ENCODE measurements around the gene NNMT. TPM values are rescaled to one million over a fixed set of nuclear protein-coding genes. Genes with fewer than 3 reads are reported as not detected.

NNMT gene
- total RNA-seq, 1 donor from 2014 or later: 394 TPM

DNA sequence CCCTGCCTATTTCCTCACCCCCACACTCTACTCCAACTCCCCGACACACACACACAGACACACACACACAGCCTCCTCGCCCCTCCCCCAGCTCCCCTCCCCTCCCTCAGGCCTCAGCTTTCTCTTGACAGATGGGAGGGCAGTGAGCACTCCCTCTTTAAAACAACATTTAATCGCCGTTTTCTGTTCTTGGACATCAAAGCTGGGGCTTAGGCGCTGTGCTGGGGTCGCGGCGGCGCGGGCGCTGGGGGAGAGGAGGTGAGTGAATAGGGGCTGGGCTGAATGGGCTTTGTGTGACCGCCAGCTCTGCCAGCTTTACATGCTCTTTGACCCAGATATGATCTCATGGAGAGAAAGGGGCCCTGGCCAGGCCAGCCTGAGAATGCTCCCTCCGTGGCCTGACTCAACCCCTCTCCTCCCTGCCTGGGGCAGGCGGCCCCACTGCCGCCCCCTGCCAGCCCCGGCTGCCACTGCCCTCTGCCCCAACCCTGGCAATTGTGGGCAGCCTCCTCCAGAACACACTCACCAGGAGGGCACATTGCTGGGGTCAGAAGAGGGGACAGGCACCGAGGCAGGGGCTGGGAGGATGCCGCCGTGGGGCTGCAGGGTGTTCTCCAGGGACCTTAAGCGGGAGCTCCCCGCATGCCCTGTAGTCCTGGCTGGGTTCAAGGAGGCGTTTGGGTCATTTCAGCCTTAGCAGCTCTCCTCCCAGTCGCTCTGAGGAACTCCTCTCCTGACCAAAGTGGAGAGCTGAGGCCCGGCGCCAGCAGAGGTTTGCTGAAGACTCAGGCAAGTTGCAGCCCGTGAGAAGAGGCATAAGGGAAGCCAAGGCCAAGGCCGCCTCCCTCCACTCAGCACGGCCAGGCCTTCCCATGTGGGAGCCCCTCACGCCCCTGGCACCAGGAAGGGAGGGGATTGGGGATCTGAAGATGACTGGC is 38.3 kb upstream of the NNMT start:
- H3K9me3 ChIP-seq (ENCODE audit: insufficient read depth, low read depth, low read length): no peaks in the 10 kb centered on the region
- Mint-ChIP-seq H3K9me3 (ENCODE audit: unreplicated experiment) (peaks cover 2% of the 10 kb centered on the region), H3K27ac (ENCODE audit: unreplicated experiment) (no peak overlapping the region), H3K27me3 (ENCODE audit: low read depth, unreplicated experiment) (peaks cover 31% of the 10 kb centered on the region), H3K4me1 (ENCODE audit: low read depth, unreplicated experiment) (peaks cover 6% of the 10 kb centered on the region), H3K36me3 (ENCODE audit: low read depth, unreplicated experiment) (no peaks in the 10 kb centered on the region), H3K4me3 (ENCODE audit: unreplicated experiment) (no peak overlapping the region)
- H3K4me3 ChIP-seq (ENCODE audit: insufficient read depth, low read depth, low read length): no peak overlapping the region
- no peaks in the 10 kb centered on the region for H3K4me1 ChIP-seq (ENCODE audit: insufficient read depth, low read length)
- no peak overlapping the region for H3K27ac ChIP-seq (ENCODE audit: low read depth, low read length)
- H3K4me2 ChIP-seq (ENCODE audit: low read length): no peak overlapping the region
- H2AFZ ChIP-seq (ENCODE audit: low read depth, low read length): no peak overlapping the region
- no peaks in the 10 kb centered on the region for H3K79me2 ChIP-seq (ENCODE audit: insufficient read depth, low read length)
- peaks cover 39% of the 10 kb centered on the region for H3K27me3 ChIP-seq (ENCODE audit: insufficient read depth, low read length)
- no peak for DNase-seq (ENCODE audit: low read depth)
- TF ChIP-seq, protein P1, sequence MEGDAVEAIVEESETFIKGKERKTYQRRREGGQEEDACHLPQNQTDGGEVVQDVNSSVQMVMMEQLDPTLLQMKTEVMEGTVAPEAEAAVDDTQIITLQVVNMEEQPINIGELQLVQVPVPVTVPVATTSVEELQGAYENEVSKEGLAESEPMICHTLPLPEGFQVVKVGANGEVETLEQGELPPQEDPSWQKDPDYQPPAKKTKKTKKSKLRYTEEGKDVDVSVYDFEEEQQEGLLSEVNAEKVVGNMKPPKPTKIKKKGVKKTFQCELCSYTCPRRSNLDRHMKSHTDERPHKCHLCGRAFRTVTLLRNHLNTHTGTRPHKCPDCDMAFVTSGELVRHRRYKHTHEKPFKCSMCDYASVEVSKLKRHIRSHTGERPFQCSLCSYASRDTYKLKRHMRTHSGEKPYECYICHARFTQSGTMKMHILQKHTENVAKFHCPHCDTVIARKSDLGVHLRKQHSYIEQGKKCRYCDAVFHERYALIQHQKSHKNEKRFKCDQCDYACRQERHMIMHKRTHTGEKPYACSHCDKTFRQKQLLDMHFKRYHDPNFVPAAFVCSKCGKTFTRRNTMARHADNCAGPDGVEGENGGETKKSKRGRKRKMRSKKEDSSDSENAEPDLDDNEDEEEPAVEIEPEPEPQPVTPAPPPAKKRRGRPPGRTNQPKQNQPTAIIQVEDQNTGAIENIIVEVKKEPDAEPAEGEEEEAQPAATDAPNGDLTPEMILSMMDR (IDR thresholded peaks at IDR 0.05; ENCODE audit: insufficient read depth, low read depth, low read length): no peak
- no peak for TF ChIP-seq EZH2 (IDR thresholded peaks at IDR 0.05; ENCODE audit: insufficient read depth, low read length)
- peaks cover 4% of the 10 kb centered on the region for H4K20me1 ChIP-seq (ENCODE audit: insufficient read depth, low read length)
- no peak overlapping the region for H3K9ac ChIP-seq (ENCODE audit: low read length)
- H3K36me3 ChIP-seq (ENCODE audit: insufficient read depth, low read length): no peaks in the 10 kb centered on the region
- FAIRE-seq: no peak

DNA sequence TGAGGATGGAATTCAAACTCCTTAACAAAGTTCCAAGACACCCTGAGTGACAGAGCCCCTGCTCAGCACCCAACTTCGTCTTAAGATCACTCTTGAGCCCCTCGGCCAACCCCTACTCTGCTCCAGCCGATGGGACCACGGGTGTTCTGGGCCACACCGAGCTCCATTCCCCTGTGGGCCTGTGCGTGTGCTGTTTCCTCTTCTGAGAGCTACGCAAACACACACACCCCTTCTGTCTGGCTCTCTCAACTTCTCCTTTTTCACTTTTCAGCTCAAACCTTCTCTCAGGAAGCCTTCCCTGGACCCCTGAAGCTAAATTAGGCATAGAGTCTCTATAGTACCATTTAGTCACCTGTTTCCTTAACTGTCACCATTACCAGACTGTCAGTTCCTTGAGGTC is 37.5 kb upstream of the NNMT start:
- H3K4me1 Mint-ChIP-seq (ENCODE audit: low read depth, unreplicated experiment): peaks cover 6% of the 10 kb centered on the region
- H3K36me3 ChIP-seq (ENCODE audit: insufficient read depth, low read length): no peaks in the 10 kb centered on the region
- no peak overlapping the region for H3K4me3 ChIP-seq (ENCODE audit: insufficient read depth, low read depth, low read length)
- DNase-seq (ENCODE audit: low read depth) (no peak), FAIRE-seq (no peak)
- H3K79me2 ChIP-seq (ENCODE audit: insufficient read depth, low read length): no peaks in the 10 kb centered on the region
- H3K4me2 ChIP-seq (ENCODE audit: low read length): no peak overlapping the region
- no peak overlapping the region for H3K27ac ChIP-seq (ENCODE audit: low read depth, low read length)
- no peak for TF ChIP-seq EZH2 (IDR thresholded peaks at IDR 0.05; ENCODE audit: insufficient read depth, low read length)
- TF ChIP-seq, protein P1 (IDR thresholded peaks at IDR 0.05; ENCODE audit: insufficient read depth, low read depth, low read length): no peak
- peaks cover 31% of the 10 kb centered on the region for H3K27me3 Mint-ChIP-seq (ENCODE audit: low read depth, unreplicated experiment)
- peaks cover 4% of the 10 kb centered on the region for H4K20me1 ChIP-seq (ENCODE audit: insufficient read depth, low read length)
- no peak overlapping the region for H2AFZ ChIP-seq (ENCODE audit: low read depth, low read length)
- no peaks in the 10 kb centered on the region for H3K36me3 Mint-ChIP-seq (ENCODE audit: low read depth, unreplicated experiment)
- H3K4me3 Mint-ChIP-seq (ENCODE audit: unreplicated experiment): no peak overlapping the region
- no peak overlapping the region for H3K27ac Mint-ChIP-seq (ENCODE audit: unreplicated experiment)
- no peak overlapping the region for H3K9ac ChIP-seq (ENCODE audit: low read length)
- H3K9me3 Mint-ChIP-seq (ENCODE audit: unreplicated experiment): peaks cover 2% of the 10 kb centered on the region
- H3K4me1 ChIP-seq (ENCODE audit: insufficient read depth, low read length): no peaks in the 10 kb centered on the region
- no peaks in the 10 kb centered on the region for H3K9me3 ChIP-seq (ENCODE audit: insufficient read depth, low read depth, low read length)
- H3K27me3 ChIP-seq (ENCODE audit: insufficient read depth, low read length): peaks cover 41% of the 10 kb centered on the region

GRCh38 chr11:114259124-114259526 is 37.1 kb upstream of the NNMT start:
- peaks cover 31% of the 10 kb centered on the region for H3K27me3 Mint-ChIP-seq (ENCODE audit: low read depth, unreplicated experiment)
- no peak for FAIRE-seq
- H3K4me1 Mint-ChIP-seq (ENCODE audit: low read depth, unreplicated experiment): peaks cover 6% of the 10 kb centered on the region
- no peak overlapping the region for H3K9ac ChIP-seq (ENCODE audit: low read length)
- H3K27ac Mint-ChIP-seq (ENCODE audit: unreplicated experiment): no peak overlapping the region
- no peak overlapping the region for H3K4me2 ChIP-seq (ENCODE audit: low read length)
- peaks cover 2% of the 10 kb centered on the region for H3K9me3 Mint-ChIP-seq (ENCODE audit: unreplicated experiment)
- no peaks in the 10 kb centered on the region for H3K4me1 ChIP-seq (ENCODE audit: insufficient read depth, low read length)
- no peak for TF ChIP-seq EZH2 (IDR thresholded peaks at IDR 0.05; ENCODE audit: insufficient read depth, low read length)
- TF ChIP-seq, protein P1 (IDR thresholded peaks at IDR 0.05; ENCODE audit: insufficient read depth, low read depth, low read length): no peak
- peaks cover 45% of the 10 kb centered on the region for H3K27me3 ChIP-seq (ENCODE audit: insufficient read depth, low read length)
- H3K4me3 ChIP-seq (ENCODE audit: insufficient read depth, low read depth, low read length): no peak overlapping the region
- no peak overlapping the region for H2AFZ ChIP-seq (ENCODE audit: low read depth, low read length)
- H3K36me3 Mint-ChIP-seq (ENCODE audit: low read depth, unreplicated experiment): no peaks in the 10 kb centered on the region
- H4K20me1 ChIP-seq (ENCODE audit: insufficient read depth, low read length): peaks cover 4% of the 10 kb centered on the region
- no peak overlapping the region for H3K27ac ChIP-seq (ENCODE audit: low read depth, low read length)
- no peak overlapping the region for H3K4me3 Mint-ChIP-seq (ENCODE audit: unreplicated experiment)
- H3K9me3 ChIP-seq (ENCODE audit: insufficient read depth, low read depth, low read length): no peaks in the 10 kb centered on the region
- no peaks in the 10 kb centered on the region for H3K36me3 ChIP-seq (ENCODE audit: insufficient read depth, low read length)
- DNase-seq (ENCODE audit: low read depth): no peak
- H3K79me2 ChIP-seq (ENCODE audit: insufficient read depth, low read length): no peaks in the 10 kb centered on the region
